Hepatocyte (in vitro differentiated cells): ENCODE results near the gene BAHCC1.

Source experiments
- EZH2 ChIP-seq: fragments of 200-600 bp; sonication (generic); IDR thresholded peaks from 2 replicates; pipeline ENCODE4 v1.6.1; 2016; ENCODE audit warnings: antibody characterized with exemption, mild to moderate bottlenecking, borderline replicate concordance
- EZH2phosphoT487 ChIP-seq: fragments of 200-600 bp; sonication (generic); IDR thresholded peaks from one replicate; pipeline ENCODE4 v1.6.1; 2018; ENCODE audit warnings: antibody characterized with exemption, mild to moderate bottlenecking, low read depth, moderate library complexity; ENCODE audit not compliant: unreplicated experiment, severe bottlenecking
- TF ChIP-seq, protein P1 (sequence below): fragments of 200-600 bp; sonication (generic); IDR thresholded peaks from 2 replicates; pipeline ENCODE4 v1.5.1; 2016; ENCODE audit warnings: antibody characterized with exemption, mild to moderate bottlenecking; ENCODE audit not compliant: poor library complexity

DNA sequence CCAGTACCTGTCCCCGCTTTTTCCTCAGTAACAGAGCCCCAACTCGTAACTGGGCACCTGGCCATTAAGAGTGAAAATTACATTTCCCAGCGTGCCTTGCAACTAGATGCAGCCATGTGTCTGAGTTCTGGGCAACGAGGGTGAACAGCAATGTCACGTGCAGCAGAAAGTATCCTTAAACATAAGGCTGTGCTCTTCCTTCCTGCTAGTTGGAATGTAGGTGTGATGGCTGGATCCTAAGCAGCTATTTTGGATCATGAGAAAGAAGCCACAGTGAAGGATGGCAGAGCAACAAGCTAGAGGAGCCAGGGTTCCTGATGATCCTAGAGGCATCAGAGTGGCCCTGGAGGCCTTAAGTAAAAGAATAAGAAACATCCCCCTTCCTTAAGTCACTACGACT lies 81.4 kb downstream of the BAHCC1 start:
- TF ChIP-seq, protein P1, sequence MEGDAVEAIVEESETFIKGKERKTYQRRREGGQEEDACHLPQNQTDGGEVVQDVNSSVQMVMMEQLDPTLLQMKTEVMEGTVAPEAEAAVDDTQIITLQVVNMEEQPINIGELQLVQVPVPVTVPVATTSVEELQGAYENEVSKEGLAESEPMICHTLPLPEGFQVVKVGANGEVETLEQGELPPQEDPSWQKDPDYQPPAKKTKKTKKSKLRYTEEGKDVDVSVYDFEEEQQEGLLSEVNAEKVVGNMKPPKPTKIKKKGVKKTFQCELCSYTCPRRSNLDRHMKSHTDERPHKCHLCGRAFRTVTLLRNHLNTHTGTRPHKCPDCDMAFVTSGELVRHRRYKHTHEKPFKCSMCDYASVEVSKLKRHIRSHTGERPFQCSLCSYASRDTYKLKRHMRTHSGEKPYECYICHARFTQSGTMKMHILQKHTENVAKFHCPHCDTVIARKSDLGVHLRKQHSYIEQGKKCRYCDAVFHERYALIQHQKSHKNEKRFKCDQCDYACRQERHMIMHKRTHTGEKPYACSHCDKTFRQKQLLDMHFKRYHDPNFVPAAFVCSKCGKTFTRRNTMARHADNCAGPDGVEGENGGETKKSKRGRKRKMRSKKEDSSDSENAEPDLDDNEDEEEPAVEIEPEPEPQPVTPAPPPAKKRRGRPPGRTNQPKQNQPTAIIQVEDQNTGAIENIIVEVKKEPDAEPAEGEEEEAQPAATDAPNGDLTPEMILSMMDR, result no peak
- TF ChIP-seq EZH2, result no peak
- TF ChIP-seq EZH2phosphoT487, result no peak
